Karpas-422 (cell line): ENCODE data around the gene SNRNP70. TPM values are rescaled to one million over a fixed set of nuclear protein-coding genes. Genes with fewer than 3 reads are reported as not detected.

Source experiments
- DNase-seq: peaks from one replicate; pipeline ENCODE4 v3.0.0-alpha.2; 2015
- H2AFZ ChIP-seq: fragments of 200-600 bp; sonication (generic); 2 replicates; pipeline ENCODE4 v1.6.1; 2014; ENCODE audit warnings: antibody characterized with exemption, low read length, mixed read lengths
- H3K27ac ChIP-seq: fragments of 200-600 bp; sonication (generic); 2 replicates; pipeline ENCODE4 v1.5.1; 2014; ENCODE audit warnings: mild to moderate bottlenecking, low read length, moderate library complexity
- H3K27me3 ChIP-seq: fragments of 200-600 bp; sonication (generic); 2 replicates; pipeline ENCODE4 v1.6.1; 2014; ENCODE audit warnings: low read length, mixed read lengths
- H3K36me3 ChIP-seq: fragments of 200-600 bp; sonication (generic); 2 replicates; pipeline ENCODE4 v1.6.1; 2014; ENCODE audit warnings: low read length, mixed read lengths; ENCODE audit not compliant: insufficient read depth
- H3K4me1 ChIP-seq: fragments of 200-600 bp; sonication (generic); 2 replicates; pipeline ENCODE4 v1.6.1; 2014; ENCODE audit warnings: mild to moderate bottlenecking, low read length, mixed read lengths
- H3K4me2 ChIP-seq: fragments of 200-600 bp; sonication (generic); 2 replicates; pipeline ENCODE4 v1.6.1; 2014; ENCODE audit warnings: low read length, low read depth, mild to moderate bottlenecking; ENCODE audit not compliant: poor library complexity, severe bottlenecking
- H3K4me3 ChIP-seq: fragments of 200-600 bp; sonication (generic); 2 replicates; pipeline ENCODE4 v1.5.1; 2014; ENCODE audit warnings: mild to moderate bottlenecking, antibody characterized with exemption, low read length, mixed read lengths
- H3K79me2 ChIP-seq: fragments of 200-600 bp; sonication (generic); 2 replicates; pipeline ENCODE4 v1.6.1; 2014; ENCODE audit warnings: mild to moderate bottlenecking, low read length, mixed read lengths
- H3K9ac ChIP-seq: fragments of 200-600 bp; sonication (generic); 2 replicates; pipeline ENCODE4 v1.6.0; 2014; ENCODE audit warnings: low read length
- H3K9me2 ChIP-seq: fragments of 200-600 bp; sonication (generic), shearing (Covaris generic); replicated peaks from 2 replicates; pipeline ENCODE4 v1.6.0; 2014; ENCODE audit warnings: mild to moderate bottlenecking, low read length, moderate library complexity; ENCODE audit not compliant: insufficient read depth
- H3K9me3 ChIP-seq: fragments of 300-700, 200-600 bp; sonication (generic); 2 replicates; pipeline ENCODE4 v1.6.1; 2014; ENCODE audit warnings: low read length, mixed read lengths
- H4K20me1 ChIP-seq: fragments of 200-600 bp; sonication (generic); 2 replicates; pipeline ENCODE4 v1.6.1; 2014; ENCODE audit warnings: mild to moderate bottlenecking, antibody characterized with exemption, low read length, low read depth; ENCODE audit not compliant: insufficient read depth
- total RNA-seq: library from RNA; depleted of rRNA; stranded (reverse); fragments of >200 nt; shearing (Covaris generic); gene quantifications from 2 replicates; pipeline ENCODE4 v1.2.3, GENCODE V29; 2014; ENCODE audit warnings: low replicate concordance

Gene SNRNP70
- total RNA-seq, 1 experiment from 2014 or later, result 420 TPM

DNA sequence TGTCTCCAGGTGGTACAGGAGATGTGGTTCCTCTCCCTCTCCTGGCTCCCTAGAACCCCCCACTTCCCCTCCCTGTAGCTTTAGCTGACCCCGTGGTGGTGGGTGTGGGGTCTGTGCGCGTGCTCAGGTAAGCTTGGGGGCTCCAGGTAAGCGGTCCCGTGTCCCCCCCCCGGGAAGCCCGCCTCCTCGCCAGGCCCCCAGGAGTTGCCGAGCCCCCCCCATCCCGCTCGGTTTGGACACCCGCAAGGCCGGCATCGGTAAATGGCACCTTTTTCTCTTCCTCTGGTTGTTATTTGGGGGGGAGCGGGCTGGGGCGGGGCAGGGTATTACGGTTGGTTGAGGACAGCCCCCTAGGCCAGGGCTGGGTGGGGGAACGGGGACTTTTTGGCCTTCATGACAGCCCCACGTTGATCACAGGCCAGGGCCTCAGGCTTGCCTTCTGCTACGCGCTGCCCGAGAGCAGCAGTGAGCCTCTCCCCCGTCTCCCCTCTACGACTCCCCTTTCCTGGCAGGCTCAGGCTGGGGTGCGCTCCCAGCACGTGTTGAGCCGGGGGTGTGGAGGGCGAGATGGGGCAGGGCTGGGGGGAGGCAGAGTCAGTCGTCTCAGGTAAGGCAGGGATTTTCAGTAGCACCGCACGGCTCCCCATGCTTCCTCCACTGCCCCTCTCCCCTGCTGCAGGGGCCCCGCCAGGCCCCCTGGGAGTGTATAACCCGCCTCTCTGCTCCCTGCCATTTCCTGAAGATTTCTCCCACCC, 18.3 kb downstream of the SNRNP70 start:
- no peak overlapping the region for H3K9ac ChIP-seq
- peaks cover 10% of the 10 kb centered on the region for H3K79me2 ChIP-seq

DNA sequence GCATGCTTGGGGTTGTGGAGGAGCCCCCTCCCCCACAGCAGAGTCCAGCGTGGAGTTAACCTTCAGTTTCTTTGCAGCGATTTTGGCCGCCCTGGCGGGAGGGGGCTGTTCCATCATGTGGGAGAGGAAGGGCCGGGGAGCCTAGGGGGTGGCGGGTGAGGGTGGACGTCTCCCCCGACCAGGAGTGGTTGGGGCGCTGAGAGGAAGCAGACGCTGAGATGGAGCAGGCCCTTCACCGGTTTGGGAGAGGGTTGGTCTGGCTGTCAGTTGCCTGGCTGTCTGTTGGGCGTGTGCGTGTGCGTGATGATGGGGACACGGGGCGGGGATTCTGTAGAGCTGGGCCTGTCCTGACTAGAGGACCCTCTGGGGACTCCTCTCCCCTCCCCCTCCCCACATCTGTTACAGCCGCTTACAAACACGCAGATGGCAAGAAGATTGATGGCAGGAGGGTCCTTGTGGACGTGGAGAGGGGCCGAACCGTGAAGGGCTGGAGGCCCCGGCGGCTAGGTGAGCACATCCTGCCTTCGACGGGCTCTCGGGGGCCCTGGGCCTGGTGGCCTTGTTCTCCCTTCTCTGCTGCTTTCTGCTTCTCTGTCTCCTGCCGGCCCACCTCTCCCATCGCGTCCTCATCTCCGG, 19.1 kb downstream of the SNRNP70 start:
- Histone ChIP-seq H3K9me2 (no peaks in the 10 kb centered on the region), H3K9me3 (no peaks in the 10 kb centered on the region), H3K4me3 (no peak overlapping the region), H3K27me3 (no peaks in the 10 kb centered on the region), H3K9ac (no peak overlapping the region), H3K4me1 (no peaks in the 10 kb centered on the region), H3K4me2 (no peak overlapping the region), H2AFZ (no peak overlapping the region), H3K27ac (no peak overlapping the region), H3K79me2 (peaks cover 3% of the 10 kb centered on the region; the same call in 1 of the 2 replicates), H4K20me1 (peaks cover 79% of the 10 kb centered on the region), H3K36me3 (peaks cover 58% of the 10 kb centered on the region)
- no peak for DNase-seq

More for the DNA sequence above, 18.3 kb downstream of the SNRNP70 start:
- Histone ChIP-seq H3K9me3 (no peaks in the 10 kb centered on the region), H3K4me1 (no peaks in the 10 kb centered on the region), H3K27ac (no peak overlapping the region), H4K20me1 (peaks cover 78% of the 10 kb centered on the region), H3K9me2 (no peaks in the 10 kb centered on the region), H3K27me3 (no peaks in the 10 kb centered on the region), H3K4me3 (no peak overlapping the region), H3K36me3 (peaks cover 60% of the 10 kb centered on the region), H3K4me2 (no peak overlapping the region), H2AFZ (no peak overlapping the region)
- no peak for DNase-seq

DNA sequence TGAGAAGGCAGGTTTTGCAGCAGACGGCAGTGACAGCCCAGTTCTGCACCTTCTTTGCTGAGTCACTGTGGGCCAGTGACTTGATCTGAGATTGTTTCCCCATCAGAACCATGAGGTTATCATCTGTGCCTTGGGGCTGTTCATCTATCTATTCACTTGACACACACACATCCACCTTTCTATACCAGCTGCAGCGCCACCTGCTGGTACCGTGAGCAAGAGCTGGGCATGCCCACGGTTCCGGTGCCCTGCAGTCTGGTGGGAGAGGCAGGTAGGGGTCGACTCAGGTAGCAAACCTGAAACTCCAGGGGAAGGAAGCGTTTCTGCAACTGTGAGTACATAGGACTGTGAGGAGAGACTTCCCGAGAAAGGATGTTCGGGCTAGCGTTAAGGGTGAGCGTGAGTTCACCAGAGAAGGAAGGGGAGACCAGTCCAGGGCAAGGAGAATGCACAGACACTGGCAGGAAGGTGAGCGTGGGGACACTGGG, 21.4 kb downstream of the SNRNP70 start:
- DNase-seq, result peak; percentile 93
- no peaks in the 10 kb centered on the region for H3K27me3 ChIP-seq
- H3K79me2 ChIP-seq, result no peaks in the 10 kb centered on the region
- no peak overlapping the region for H3K4me2 ChIP-seq
- peaks cover 54% of the 10 kb centered on the region for H3K36me3 ChIP-seq
- no peak overlapping the region for H2AFZ ChIP-seq
- H3K4me3 ChIP-seq, result no peak overlapping the region
- H3K4me1 ChIP-seq, result no peaks in the 10 kb centered on the region
- H3K9me2 ChIP-seq, result no peaks in the 10 kb centered on the region
- H3K9me3 ChIP-seq, result no peaks in the 10 kb centered on the region
- peaks cover 70% of the 10 kb centered on the region for H4K20me1 ChIP-seq
- H3K9ac ChIP-seq, result no peak overlapping the region
- no peak overlapping the region for H3K27ac ChIP-seq

- Histone ChIP-seq H2AFZ (no peak overlapping the region), H3K79me2 (no peaks in the 10 kb centered on the region), H3K36me3 (peaks cover 46% of the 10 kb centered on the region), H3K27me3 (no peaks in the 10 kb centered on the region), H3K27ac (no peak overlapping the region), H3K9me2 (no peaks in the 10 kb centered on the region), H3K9me3 (no peaks in the 10 kb centered on the region), H4K20me1 (peaks cover 64% of the 10 kb centered on the region), H3K4me3 (no peak overlapping the region), H3K4me2 (no peak overlapping the region), H3K9ac (no peak overlapping the region), H3K4me1 (no peaks in the 10 kb centered on the region)
- no peak for DNase-seq
Measured at GRCh38 chr19:49107625-49108459, 22.6 kb downstream of the SNRNP70 start.

GRCh38 chr19:49109051-49109450, 23.8 kb downstream of the SNRNP70 start:
- no peaks in the 10 kb centered on the region for H3K9me2 ChIP-seq
- no peaks in the 10 kb centered on the region for H3K27me3 ChIP-seq
- H3K9ac ChIP-seq, result no peak overlapping the region
- no peaks in the 10 kb centered on the region for H3K79me2 ChIP-seq
- H3K9me3 ChIP-seq, result no peaks in the 10 kb centered on the region
- no peak overlapping the region for H2AFZ ChIP-seq
- H3K4me1 ChIP-seq, result peaks cover 5% of the 10 kb centered on the region
- no peak for DNase-seq
- peaks cover 44% of the 10 kb centered on the region for H3K36me3 ChIP-seq
- H3K4me2 ChIP-seq, result no peak overlapping the region
- peaks cover 52% of the 10 kb centered on the region for H4K20me1 ChIP-seq
- H3K27ac ChIP-seq, result no peak overlapping the region
- H3K4me3 ChIP-seq, result no peak overlapping the region

DNA sequence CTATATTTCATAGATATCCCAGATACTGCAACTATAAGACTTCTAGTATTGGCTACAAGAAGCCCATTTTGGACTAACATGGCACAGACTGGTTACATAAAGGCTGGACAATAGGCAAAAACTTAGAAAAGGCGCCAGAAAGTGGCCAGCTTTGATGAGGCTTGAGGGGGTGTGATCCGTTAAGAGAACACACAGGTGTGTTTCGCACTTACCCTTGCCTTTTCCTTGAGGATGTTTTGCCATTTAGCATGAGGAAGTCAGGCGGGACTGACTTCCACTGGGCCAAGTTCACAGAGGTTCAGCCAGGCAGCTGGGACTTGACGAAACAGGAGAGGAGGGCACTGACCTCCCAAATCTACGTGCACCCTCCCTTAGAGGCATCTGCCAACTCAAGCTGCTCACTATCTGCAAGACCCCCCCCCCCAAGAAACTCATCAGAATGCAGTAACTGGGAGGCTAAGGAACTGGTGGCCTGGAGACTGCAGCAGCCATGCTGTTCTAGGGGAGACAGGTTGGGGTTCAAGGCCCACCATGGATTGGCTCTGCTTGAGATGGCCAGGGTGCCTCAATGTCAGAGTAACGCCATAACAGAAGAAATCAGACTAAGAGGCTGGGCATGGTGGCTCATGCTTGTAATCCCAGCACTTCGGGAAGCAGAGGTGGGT, 24.4 kb downstream of the SNRNP70 start:
- no peaks in the 10 kb centered on the region for H3K9me2 ChIP-seq
- H3K4me2 ChIP-seq, result no peak overlapping the region
- H3K79me2 ChIP-seq, result no peaks in the 10 kb centered on the region
- no peak overlapping the region for H3K9ac ChIP-seq
- no peaks in the 10 kb centered on the region for H3K27me3 ChIP-seq
- no peaks in the 10 kb centered on the region for H3K9me3 ChIP-seq
- H3K27ac ChIP-seq, result no peak overlapping the region
- no peak overlapping the region for H3K4me3 ChIP-seq
- peaks cover 7% of the 10 kb centered on the region for H3K4me1 ChIP-seq
- H2AFZ ChIP-seq, result no peak overlapping the region
- DNase-seq, result no peak
- peaks cover 40% of the 10 kb centered on the region for H3K36me3 ChIP-seq
- H4K20me1 ChIP-seq, result peaks cover 45% of the 10 kb centered on the region

GRCh38 chr19:49110567-49110966, 25.3 kb downstream of the SNRNP70 start:
- no peak overlapping the region for H3K4me2 ChIP-seq
- DNase-seq, result no peak
- peaks cover 13% of the 10 kb centered on the region for H3K4me1 ChIP-seq
- H3K27ac ChIP-seq, result no peak overlapping the region
- no peak overlapping the region for H2AFZ ChIP-seq
- H3K9me3 ChIP-seq, result no peaks in the 10 kb centered on the region
- no peak overlapping the region for H3K9ac ChIP-seq
- no peak overlapping the region for H3K4me3 ChIP-seq
- H3K36me3 ChIP-seq, result peaks cover 34% of the 10 kb centered on the region
- no peaks in the 10 kb centered on the region for H3K27me3 ChIP-seq
- no peaks in the 10 kb centered on the region for H3K9me2 ChIP-seq
- H4K20me1 ChIP-seq, result peaks cover 41% of the 10 kb centered on the region
- no peaks in the 10 kb centered on the region for H3K79me2 ChIP-seq
